A673 (cell line): ENCODE results near the gene ANKRD55. TPM values are rescaled to one million over a fixed set of nuclear protein-coding genes. Genes with fewer than 3 reads are reported as not detected.
"Not testable (repeated sequence)": the region's sequence is repeated elsewhere in the genome, so short reads cannot be mapped to it uniquely, and the experiment has no call there.

Experiments used
- BruUV-seq: library from RNA; stranded (reverse); fragments of 400-500 nt; replicated peaks from 2 replicates; lab custom pipeline; 2021; lab: Mats Ljungman, UMichigan
- CTCF ChIA-PET: fragments of 300-600 bp; sonication (Branson Sonifier 250); formaldehyde crosslinking; loops from one replicate; lab custom pipeline; 2022; ENCODE audit warnings: antibody characterized with exemption; lab: Charles Lee
- POLR2A ChIA-PET: fragments of 300-600 bp; sonication (Branson Sonifier 250); formaldehyde crosslinking; loops from one replicate; lab custom pipeline; 2022; ENCODE audit warnings: antibody characterized with exemption; ENCODE audit not compliant: low non-redundant PET; lab: Charles Lee
- DNase-seq: peaks from one replicate; pipeline ENCODE4 v3.0.0-alpha.2; 2015; ENCODE audit warnings: low spot score
- H3K27ac ChIP-seq: fragments of 200-600 bp; sonication (generic); 2 replicates; pipeline ENCODE4 v1.5.1; 2016; ENCODE audit warnings: mixed run types, low read depth, mild to moderate bottlenecking, mixed read lengths, antibody characterized with exemption, low read length; ENCODE audit not compliant: poor library complexity, severe bottlenecking
- H3K27me3 ChIP-seq: fragments of 200-600 bp; sonication (generic); replicated peaks from 2 replicates; pipeline ENCODE4 v1.6.1; 2017; ENCODE audit warnings: mixed run types, low read depth, mild to moderate bottlenecking, mixed read lengths, antibody characterized with exemption, low read length; ENCODE audit not compliant: insufficient read depth, poor library complexity
- H3K36me3 ChIP-seq: fragments of 200-600 bp; sonication (generic); 2 replicates; pipeline ENCODE4 v1.6.1; 2016; ENCODE audit warnings: mixed run types, mild to moderate bottlenecking, mixed read lengths, antibody characterized with exemption, low read length; ENCODE audit not compliant: insufficient read depth, poor library complexity, severe bottlenecking
- H3K4me1 ChIP-seq: fragments of 200-600 bp; sonication (generic); 2 replicates; pipeline ENCODE4 v1.6.1; 2017; ENCODE audit warnings: mixed run types, mild to moderate bottlenecking, mixed read lengths, antibody characterized with exemption, low read length; ENCODE audit not compliant: insufficient read depth, poor library complexity, severe bottlenecking
- H3K4me3 ChIP-seq: fragments of 200-600 bp; sonication (generic); 2 replicates; pipeline ENCODE4 v1.5.1; 2016; ENCODE audit warnings: low read depth, mixed run types, mild to moderate bottlenecking, mixed read lengths, low read length; ENCODE audit not compliant: poor library complexity, severe bottlenecking
- H3K9me3 ChIP-seq: fragments of 200-600 bp; sonication (generic); 2 replicates; pipeline ENCODE4 v1.6.1; 2016; ENCODE audit warnings: mixed run types, low read depth, mild to moderate bottlenecking, mixed read lengths, antibody characterized with exemption, low read length; ENCODE audit not compliant: poor library complexity, severe bottlenecking
- CTCF ChIP-seq: fragments of 300-800, 200-600 bp; sonication (generic); conservative IDR thresholded peaks from 2 replicates; pipeline ENCODE4 v1.5.1; 2017; ENCODE audit warnings: low read depth, mild to moderate bottlenecking, antibody characterized with exemption, low read length, moderate library complexity, mixed read lengths
- EZH2 ChIP-seq: fragments of 200-600 bp; sonication (generic); IDR thresholded peaks from 2 replicates; pipeline ENCODE4 v1.6.1; 2017; ENCODE audit warnings: borderline replicate concordance, low read depth, mild to moderate bottlenecking, mixed read lengths, antibody characterized with exemption, low read length; ENCODE audit not compliant: poor library complexity, severe bottlenecking
- intact Hi-C: fragments of 100-400 bp; cut with micrococcal nuclease; formaldehyde crosslinking; loops from one replicate; pipeline ENCODE4 v1.10.0; 2022; ENCODE audit not compliant: unreplicated experiment
- total RNA-seq: library from RNA; stranded (reverse); gene quantifications from 2 replicates; pipeline ENCODE4 v1.2.3, GENCODE V29; 2021

ANKRD55 gene
- total RNA-seq, 1 experiment from 2014 or later, result not detected

GRCh38 chr5:56080375-56081052, 152.6 kb downstream of the ANKRD55 start:
- no peak overlapping the region for H3K27ac ChIP-seq
- ChIA-PET POLR2A (no interaction called here), CTCF (no interaction called here)
- no peaks in the 10 kb centered on the region for H3K4me1 ChIP-seq
- BruUV-seq, result no TSS peak
- H3K36me3 ChIP-seq, result no peaks in the 10 kb centered on the region
- intact Hi-C loops, result no loop called here
- no peak for DNase-seq
- no peaks in the 10 kb centered on the region for H3K9me3 ChIP-seq
- no peak overlapping the region for H3K4me3 ChIP-seq
- no peak for TF ChIP-seq EZH2
- TF ChIP-seq CTCF, result no peak
- no peaks in the 10 kb centered on the region for H3K27me3 ChIP-seq

DNA sequence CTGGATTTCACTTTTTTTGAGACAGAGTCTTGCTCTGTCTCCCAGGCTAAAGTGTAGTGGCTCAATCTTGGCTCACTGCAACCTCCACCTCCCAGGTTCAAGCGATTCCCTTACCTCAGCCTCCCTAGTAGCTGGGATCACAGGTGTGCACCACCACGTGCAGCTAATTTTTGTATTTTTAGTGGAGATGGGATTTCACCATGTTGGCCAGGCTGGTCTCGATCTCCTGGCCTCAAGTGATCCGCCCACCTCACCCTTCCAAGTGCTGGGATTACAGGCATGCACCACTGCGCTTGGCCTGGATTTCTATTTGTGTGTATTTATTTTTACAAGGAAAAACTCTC, 154.0 kb downstream of the ANKRD55 start:
- H3K4me1 ChIP-seq, CTCF ChIA-PET, H3K4me3 ChIP-seq, H3K27me3 ChIP-seq, H3K36me3 ChIP-seq, BruUV-seq, DNase-seq, POLR2A ChIA-PET, H3K27ac ChIP-seq, H3K9me3 ChIP-seq, intact Hi-C loops: not testable (repeated sequence)

DNA sequence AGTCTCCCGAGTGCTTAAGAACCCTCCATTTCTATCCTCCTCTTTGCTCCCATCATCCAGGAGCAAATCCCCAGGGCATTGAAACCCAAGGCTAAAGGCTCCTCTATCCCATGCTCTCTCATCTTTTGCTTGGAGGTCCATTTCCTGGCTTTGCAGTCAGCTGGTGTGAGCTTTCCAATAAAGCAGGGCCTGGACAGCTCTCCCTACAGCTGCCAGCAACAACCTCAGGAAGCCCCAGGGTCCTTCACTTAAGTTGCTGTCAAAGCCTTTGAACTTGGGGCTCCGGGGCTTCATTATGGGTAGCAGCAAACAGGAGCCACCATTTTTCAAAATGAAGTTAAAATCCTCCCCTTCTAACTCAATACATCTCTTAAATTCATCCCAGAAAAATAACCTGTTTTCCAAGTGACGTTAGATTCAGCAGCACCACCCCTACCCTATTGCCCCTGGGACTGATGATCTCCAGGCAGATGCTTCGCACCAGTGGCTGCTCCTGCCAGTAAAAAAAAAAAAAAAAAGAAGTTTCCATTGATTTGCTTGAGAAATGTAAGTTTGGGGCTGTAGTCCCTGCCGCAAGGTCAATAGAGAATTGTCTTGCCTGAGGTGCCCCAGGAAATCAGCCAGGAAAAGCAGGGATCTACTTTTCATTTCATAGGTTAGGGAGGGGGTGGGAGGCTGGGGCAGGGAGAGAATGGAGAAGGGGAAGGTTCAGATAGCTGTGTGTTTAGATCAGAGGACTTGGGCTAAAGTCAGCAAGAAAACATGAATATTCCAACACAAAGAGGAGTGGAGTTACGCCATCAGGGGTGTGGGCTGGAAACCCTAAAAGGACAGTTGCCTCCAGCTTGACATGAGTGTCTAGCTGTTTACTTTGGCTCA, 154.6 kb downstream of the ANKRD55 start:
- Histone ChIP-seq H3K27ac (no peak overlapping the region), H3K4me1 (no peaks in the 10 kb centered on the region), H3K27me3 (no peaks in the 10 kb centered on the region), H3K4me3 (no peak overlapping the region), H3K9me3 (no peaks in the 10 kb centered on the region), H3K36me3 (no peaks in the 10 kb centered on the region)
- CTCF ChIA-PET, result no interaction called here
- no peak for DNase-seq
- intact Hi-C loops, result no loop called here
- POLR2A ChIA-PET, result no interaction called here
- TF ChIP-seq EZH2, result no peak
- no peak for TF ChIP-seq CTCF
- no TSS peak for BruUV-seq
